Neural cell (in vitro differentiated cells): Measurements from ENCODE around the gene LSM6. TPM values are rescaled to one million over a fixed set of nuclear protein-coding genes. Genes with fewer than 3 reads are reported as not detected.

Experiments
- H2AFZ ChIP-seq: fragments of 200-600, 300-800 bp; sonication (generic), shearing (Covaris generic); 2 replicates; pipeline ENCODE4 v1.6.0; 2014; ENCODE audit warnings: low read depth, mild to moderate bottlenecking, antibody characterized with exemption, low read length, moderate library complexity
- H3F3A ChIP-seq: fragments of 200-600 bp; shearing (Covaris generic); 2 replicates; pipeline ENCODE4 v1.6.1; 2016; ENCODE audit warnings: mild to moderate bottlenecking, moderate library complexity, mixed read lengths, antibody characterized with exemption, low read length; ENCODE audit not compliant: insufficient read depth, poor library complexity, severe bottlenecking
- H3K27ac ChIP-seq: fragments of 200-600, 300-800 bp; sonication (generic), shearing (Covaris generic); 2 replicates; pipeline ENCODE4 v1.5.1; 2014; ENCODE audit warnings: mild to moderate bottlenecking, low read length, moderate library complexity
- H3K27me3 ChIP-seq: fragments of 300-800, 200-600 bp; sonication (generic), shearing (Covaris generic); 2 replicates; pipeline ENCODE4 v1.6.0; 2014; ENCODE audit warnings: mild to moderate bottlenecking, low read depth, low read length, moderate library complexity; ENCODE audit not compliant: insufficient read depth
- H3K36me3 ChIP-seq: fragments of 300-800, 200-600 bp; sonication (generic), shearing (Covaris generic); 2 replicates; pipeline ENCODE4 v1.5.1; 2014; ENCODE audit warnings: mild to moderate bottlenecking, antibody characterized with exemption, low read length, moderate library complexity; ENCODE audit not compliant: insufficient read depth
- H3K4me2 ChIP-seq: fragments of 300-800, 200-600 bp; sonication (generic), shearing (Covaris generic); 2 replicates; pipeline ENCODE4 v1.6.0; 2014; ENCODE audit warnings: mild to moderate bottlenecking, low read length
- H3K4me3 ChIP-seq: fragments of 300-800, 200-600 bp; sonication (generic), shearing (Covaris generic); 2 replicates; pipeline ENCODE4 v1.5.1; 2014; ENCODE audit warnings: mild to moderate bottlenecking, low read length, moderate library complexity
- H3K79me2 ChIP-seq: fragments of 200-600 bp; shearing (Covaris generic); replicated peaks from 2 replicates; pipeline ENCODE4 v1.6.0; 2014; ENCODE audit warnings: mild to moderate bottlenecking, low read length, moderate library complexity; ENCODE audit not compliant: insufficient read depth
- H3K9ac ChIP-seq: fragments of 300-800, 200-600 bp; sonication (generic), shearing (Covaris generic); 2 replicates; pipeline ENCODE4 v1.6.1; 2016; ENCODE audit warnings: mild to moderate bottlenecking, low read length, mixed read lengths
- H3K9me2 ChIP-seq: fragments of 200-600 bp; shearing (Covaris generic); 2 replicates; pipeline ENCODE4 v1.6.1; 2016; ENCODE audit warnings: mild to moderate bottlenecking, low read length, mixed read lengths; ENCODE audit not compliant: insufficient read depth
- H3K9me3 ChIP-seq: fragments of 200-600, 300-800 bp; sonication (generic), shearing (Covaris generic); 2 replicates; pipeline ENCODE4 v1.6.1; 2016; ENCODE audit warnings: mild to moderate bottlenecking, mixed run types, low read length, moderate library complexity, mixed read lengths
- H4K20me1 ChIP-seq: fragments of 200-600 bp; shearing (Covaris generic); 2 replicates; pipeline ENCODE4 v1.6.1; 2016; ENCODE audit warnings: mild to moderate bottlenecking, mixed run types; ENCODE audit not compliant: insufficient read depth
- CTCF ChIP-seq: fragments of 450-650 bp; IDR thresholded peaks from 2 replicates; pipeline ENCODE4 v1.5.1; 2014; ENCODE audit warnings: antibody characterized with exemption, mild to moderate bottlenecking, moderate library complexity; ENCODE audit not compliant: poor library complexity, severe bottlenecking
- EP300 ChIP-seq: fragments of 450-650 bp; conservative IDR thresholded peaks from 2 replicates; pipeline ENCODE4 v1.6.1; 2014; ENCODE audit warnings: antibody characterized with exemption, mild to moderate bottlenecking, moderate library complexity; ENCODE audit not compliant: poor library complexity, severe bottlenecking
- EZH2 ChIP-seq: fragments of 200-600, 300-800 bp; shearing (Covaris generic), sonication (generic); IDR thresholded peaks from 2 replicates; pipeline ENCODE4 v1.6.1; 2014; ENCODE audit warnings: antibody characterized with exemption, low read length, borderline replicate concordance, mild to moderate bottlenecking; ENCODE audit not compliant: insufficient read depth, poor library complexity, severe bottlenecking
- MXI1 ChIP-seq: fragments of 450-650 bp; conservative IDR thresholded peaks from 2 replicates; pipeline ENCODE4 v1.6.1; 2014; ENCODE audit warnings: antibody characterized with exemption, mild to moderate bottlenecking; ENCODE audit not compliant: poor library complexity, severe bottlenecking
- POLR2AphosphoS5 ChIP-seq: IDR thresholded peaks from 2 replicates; pipeline ENCODE4 v1.6.1; 2012
- RAD21 ChIP-seq: fragments of 450-650 bp; conservative IDR thresholded peaks from 2 replicates; pipeline ENCODE4 v1.6.1; 2014; ENCODE audit warnings: antibody characterized with exemption, mild to moderate bottlenecking, moderate library complexity
- REST ChIP-seq: IDR thresholded peaks from 2 replicates; pipeline ENCODE4 v1.6.1; 2012; ENCODE audit warnings: borderline replicate concordance
- SMC3 ChIP-seq: fragments of 450-650 bp; conservative IDR thresholded peaks from 2 replicates; pipeline ENCODE4 v1.6.1; 2014; ENCODE audit warnings: antibody characterized with exemption, mild to moderate bottlenecking, moderate library complexity; ENCODE audit not compliant: poor library complexity
- TAF1 ChIP-seq: IDR thresholded peaks from 2 replicates; pipeline ENCODE4 v1.6.1; 2012; ENCODE audit warnings: low read depth
- polyA plus RNA-seq: library from polyadenylated mRNA; depleted of rRNA; stranded (reverse); fragments of >200 nt; gene quantifications from 2 replicates; pipeline ENCODE4 v1.2.3, GENCODE V29; 2014

Gene LSM6
- polyA plus RNA-seq, 1 donor from 2014 or later = 123 TPM

- no peak overlapping the region for H3K4me2 ChIP-seq
- TF ChIP-seq POLR2AphosphoS5 (no peak), EP300 (no peak), REST (no peak), MXI1 (no peak), RAD21 (no peak), EZH2 (no peak), CTCF (no peak)
- no peak overlapping the region for H3K27ac ChIP-seq
- H3K9ac ChIP-seq = no peak overlapping the region
- H3K9me2 ChIP-seq = no peaks in the 10 kb centered on the region
- no peak overlapping the region for H2AFZ ChIP-seq
- no peaks in the 10 kb centered on the region for H3K79me2 ChIP-seq
- H3K9me3 ChIP-seq = no peaks in the 10 kb centered on the region
- no peaks in the 10 kb centered on the region for H3K36me3 ChIP-seq
- H3K4me3 ChIP-seq = no peak overlapping the region
- no peaks in the 10 kb centered on the region for H3K27me3 ChIP-seq
- H4K20me1 ChIP-seq = no peaks in the 10 kb centered on the region
- no peaks in the 10 kb centered on the region for H3F3A ChIP-seq
Observed at GRCh38 chr4:146236216-146236615, 60.7 kb downstream of the LSM6 start.

- Histone ChIP-seq H2AFZ (no peak overlapping the region), H3K79me2 (no peaks in the 10 kb centered on the region), H3K9ac (no peak overlapping the region), H3K9me3 (no peaks in the 10 kb centered on the region), H3K27me3 (no peaks in the 10 kb centered on the region), H3K9me2 (no peaks in the 10 kb centered on the region), H4K20me1 (no peaks in the 10 kb centered on the region), H3K36me3 (no peaks in the 10 kb centered on the region), H3K4me2 (no peak overlapping the region), H3F3A (no peaks in the 10 kb centered on the region), H3K27ac (no peak overlapping the region), H3K4me3 (no peak overlapping the region)
- TF ChIP-seq MXI1 (no peak), POLR2AphosphoS5 (no peak), RAD21 (no peak), REST (no peak), SMC3 (no peak), TAF1 (no peak), CTCF (no peak), EZH2 (no peak), EP300 (no peak)
Observed at GRCh38 chr4:146237092-146237491, 61.6 kb downstream of the LSM6 start.
